Measurements from ENCODE around the gene SERF2.
"Not testable (repeated sequence)": the region's sequence is repeated elsewhere in the genome, so short reads cannot be mapped to it uniquely, and the experiment has no call there.

SERF2 gene

GRCh38 chr15:43793647-43794046 lies 1.5 kb downstream of the SERF2 start:
- DNase-seq (ENCODE audit: low spot score): no peak

- no peak for DNase-seq (ENCODE audit: low spot score)
Observed at GRCh38 chr15:43794269-43795037, 2.3 kb downstream of the SERF2 start.

- no peak for DNase-seq (ENCODE audit: low spot score)
Observed at GRCh38 chr15:43795197-43795596, 3.1 kb downstream of the SERF2 start.

- DNase-seq (ENCODE audit: low spot score): no peak
Observed at GRCh38 chr15:43795997-43796396, 3.9 kb downstream of the SERF2 start.

- DNase-seq (ENCODE audit: low spot score): no peak
Observed at GRCh38 chr15:43796566-43796965, 4.4 kb downstream of the SERF2 start.

GRCh38 chr15:43799209-43799944 lies 7.3 kb downstream of the SERF2 start:
- no peak for DNase-seq (ENCODE audit: low spot score)

GRCh38 chr15:43799945-43800285 lies 7.8 kb downstream of the SERF2 start, which contains the start of gene SERINC4:
Gene SERINC4 (minus strand): TSS chr15:43800220. CDS start chr15:43799986, 234 bp downstream.
- DNase-seq (ENCODE audit: low spot score): no peak

GRCh38 chr15:43800286-43801141 lies 8.4 kb downstream of the SERF2 start, which contains the start of gene HYPK:
Gene HYPK (plus strand): TSS chr15:43800599. CDS start chr15:43800623, 24 bp downstream.
- peak; percentile 90 for DNase-seq (ENCODE audit: low spot score)

- DNase-seq (ENCODE audit: low spot score): not testable (repeated sequence)
Observed at GRCh38 chr15:43802676-43803075, 10.6 kb downstream of the SERF2 start.

GRCh38 chr15:43808435-43808950 lies 16.4 kb downstream of the SERF2 start:
- no peak for DNase-seq (ENCODE audit: low spot score)

GRCh38 chr15:43808960-43809678 lies 17.0 kb downstream of the SERF2 start:
- DNase-seq (ENCODE audit: low spot score): no peak

- DNase-seq (ENCODE audit: low spot score): not testable (repeated sequence)
Observed at GRCh38 chr15:43815064-43815463, 22.9 kb downstream of the SERF2 start.

- DNase-seq (ENCODE audit: low spot score): no peak
Observed at GRCh38 chr15:43821505-43821904, 29.4 kb downstream of the SERF2 start.

- DNase-seq (ENCODE audit: low spot score): peak; percentile 93
Observed at GRCh38 chr15:43824302-43825246, 32.5 kb downstream of the SERF2 start, which contains the start of gene MFAP1. Gene MFAP1 (minus strand): TSS chr15:43824690. CDS start chr15:43824569, 121 bp downstream.

GRCh38 chr15:43825305-43825704 lies 33.2 kb downstream of the SERF2 start:
- not testable (repeated sequence) for DNase-seq (ENCODE audit: low spot score)

GRCh38 chr15:43826029-43826507 lies 33.9 kb downstream of the SERF2 start:
- DNase-seq (ENCODE audit: low spot score): no peak

GRCh38 chr15:43826508-43827341 lies 34.6 kb downstream of the SERF2 start, which contains the start of gene WDR76:
Gene WDR76 (plus strand): TSS chr15:43827002. CDS start chr15:43827033, 31 bp downstream.
- DNase-seq (ENCODE audit: low spot score): peak; percentile 62

GRCh38 chr15:43828061-43828657 lies 36.0 kb downstream of the SERF2 start:
- DNase-seq (ENCODE audit: low spot score): peak; percentile 6

Measured in CD4-positive, alpha-beta T cell treated with Interleukin-15 for 4 hours (primary cell).